DOHH2 (cell line): Measurements from ENCODE around the gene PRPF8.

Experiments used
- CTCF ChIP-seq: fragments of 200-600 bp; sonication (generic); IDR thresholded peaks from one replicate; pipeline ENCODE4 v1.5.1; 2014; ENCODE audit warnings: antibody characterized with exemption, mild to moderate bottlenecking, low read depth, low read length; ENCODE audit not compliant: poor library complexity, severe bottlenecking
- EZH2phosphoT487 ChIP-seq: fragments of 200-600 bp; sonication (generic); IDR thresholded peaks from 2 replicates; pipeline ENCODE4 v1.6.1; 2017; ENCODE audit warnings: borderline replicate concordance, mild to moderate bottlenecking, antibody characterized with exemption, low read length, moderate library complexity, mixed read lengths

- TF ChIP-seq CTCF (no peak), EZH2phosphoT487 (no peak)
Measured at GRCh38 chr17:1627182-1627981, 57.3 kb downstream of the PRPF8 start.
